ENCODE measurements around the gene BTBD17. TPM values are rescaled to one million over a fixed set of nuclear protein-coding genes. Genes with fewer than 3 reads are reported as not detected.

BTBD17 gene
- total RNA-seq, 1 donor from 2014 or later = 10.8 TPM

DNA sequence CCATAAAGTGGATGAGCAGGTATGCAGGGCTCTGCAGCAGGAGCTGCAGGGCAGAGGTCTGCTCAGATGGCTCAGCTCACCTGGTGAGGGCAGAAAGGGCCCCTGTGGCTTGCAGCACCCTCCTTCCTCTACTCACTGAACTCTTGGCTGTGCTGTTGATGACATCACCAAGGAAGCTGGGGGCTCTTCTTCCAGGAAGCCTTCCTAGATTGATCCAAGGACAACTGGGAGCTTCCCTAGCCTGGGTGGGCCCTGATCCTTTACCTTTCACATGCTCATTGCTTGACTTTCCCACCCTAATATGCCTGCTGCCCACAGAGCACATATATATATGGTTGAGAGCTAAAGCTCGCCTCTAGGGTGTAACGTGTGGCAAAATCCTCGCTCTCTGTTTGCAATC lies 33.2 kb downstream of the BTBD17 start:
- Mint-ChIP-seq H3K9me3 (no peaks in the 10 kb centered on the region), H3K4me1 (peaks cover 37% of the 10 kb centered on the region), H3K4me3 (peak overlapping the region; percentile 24), H3K27me3 (ENCODE audit: insufficient read depth, low read depth) (peaks cover 25% of the 10 kb centered on the region), H3K27ac (no peak overlapping the region), H3K36me3 (no peaks in the 10 kb centered on the region)
- H2AFZ ChIP-seq (replicated peaks) = no peak overlapping the region
- peaks cover 10% of the 10 kb centered on the region for H3F3A ChIP-seq (ENCODE audit: low read depth)
- H3K4me2 ChIP-seq = no peak overlapping the region
- DNase-seq (ENCODE audit: low spot score) = no peak
- peaks cover 42% of the 10 kb centered on the region for H3K27me3 ChIP-seq
- TF ChIP-seq EZH2phosphoT487 (IDR thresholded peaks at IDR 0.05) (no peak), EZH2 (IDR thresholded peaks at IDR 0.05) (no peak)
- TF ChIP-seq, protein P1, sequence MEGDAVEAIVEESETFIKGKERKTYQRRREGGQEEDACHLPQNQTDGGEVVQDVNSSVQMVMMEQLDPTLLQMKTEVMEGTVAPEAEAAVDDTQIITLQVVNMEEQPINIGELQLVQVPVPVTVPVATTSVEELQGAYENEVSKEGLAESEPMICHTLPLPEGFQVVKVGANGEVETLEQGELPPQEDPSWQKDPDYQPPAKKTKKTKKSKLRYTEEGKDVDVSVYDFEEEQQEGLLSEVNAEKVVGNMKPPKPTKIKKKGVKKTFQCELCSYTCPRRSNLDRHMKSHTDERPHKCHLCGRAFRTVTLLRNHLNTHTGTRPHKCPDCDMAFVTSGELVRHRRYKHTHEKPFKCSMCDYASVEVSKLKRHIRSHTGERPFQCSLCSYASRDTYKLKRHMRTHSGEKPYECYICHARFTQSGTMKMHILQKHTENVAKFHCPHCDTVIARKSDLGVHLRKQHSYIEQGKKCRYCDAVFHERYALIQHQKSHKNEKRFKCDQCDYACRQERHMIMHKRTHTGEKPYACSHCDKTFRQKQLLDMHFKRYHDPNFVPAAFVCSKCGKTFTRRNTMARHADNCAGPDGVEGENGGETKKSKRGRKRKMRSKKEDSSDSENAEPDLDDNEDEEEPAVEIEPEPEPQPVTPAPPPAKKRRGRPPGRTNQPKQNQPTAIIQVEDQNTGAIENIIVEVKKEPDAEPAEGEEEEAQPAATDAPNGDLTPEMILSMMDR (IDR thresholded peaks at IDR 0.05) = no peak
- no peaks in the 10 kb centered on the region for H3K9me3 ChIP-seq (ENCODE audit: low read depth)
- no peaks in the 10 kb centered on the region for H3K79me2 ChIP-seq (ENCODE audit: low read depth)
- H3K9ac ChIP-seq = no peak overlapping the region
- no peaks in the 10 kb centered on the region for H4K20me1 ChIP-seq (ENCODE audit: low read depth)
- H3K27ac ChIP-seq = no peak overlapping the region
- H3K36me3 ChIP-seq = no peaks in the 10 kb centered on the region
- H3K4me3 ChIP-seq = no peak overlapping the region
- H3K4me1 ChIP-seq = peaks cover 22% of the 10 kb centered on the region

DNA sequence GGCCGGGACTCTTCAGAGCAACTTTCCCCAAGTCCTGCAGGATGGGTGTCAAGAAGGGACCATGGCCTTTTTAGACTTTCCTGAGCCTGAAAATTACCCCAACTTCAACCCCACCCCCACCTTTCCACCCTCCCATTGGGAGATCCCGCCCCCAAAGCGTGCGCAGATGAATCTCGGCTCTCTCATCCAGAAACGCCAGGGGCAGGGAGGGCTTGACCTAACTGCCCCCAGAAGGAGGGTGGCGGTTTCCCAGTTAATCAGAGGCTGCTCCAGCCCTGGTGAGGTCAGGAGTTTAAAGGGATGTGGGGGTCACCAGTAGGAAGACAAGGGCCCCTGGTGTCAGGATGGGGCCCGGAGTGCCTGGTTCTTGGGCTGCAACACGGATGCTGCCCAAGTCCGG lies 35.2 kb downstream of the BTBD17 start:
- TF ChIP-seq EZH2phosphoT487 (IDR thresholded peaks at IDR 0.05) = no peak
- TF ChIP-seq, protein P1 (IDR thresholded peaks at IDR 0.05) = no peak
- TF ChIP-seq EZH2 (IDR thresholded peaks at IDR 0.05) = no peak
- Histone ChIP-seq H3K79me2 (ENCODE audit: low read depth) (no peaks in the 10 kb centered on the region), H3K27ac (no peak overlapping the region), H3K9me3 (ENCODE audit: low read depth) (no peaks in the 10 kb centered on the region), H3K9ac (no peak overlapping the region), H3K36me3 (no peaks in the 10 kb centered on the region), H3K4me1 (peaks cover 10% of the 10 kb centered on the region), H3F3A (ENCODE audit: low read depth) (peaks cover 10% of the 10 kb centered on the region), H4K20me1 (ENCODE audit: low read depth) (no peaks in the 10 kb centered on the region), H3K4me3 (peak overlapping the region; percentile 60), H3K4me2 (peak overlapping the region; percentile 99), H3K27me3 (peaks cover 45% of the 10 kb centered on the region), H2AFZ (replicated peaks) (peak overlapping the region; percentile 66)
- Mint-ChIP-seq H3K4me3 (peak overlapping the region; percentile 83), H3K27me3 (ENCODE audit: insufficient read depth, low read depth) (peaks cover 26% of the 10 kb centered on the region), H3K36me3 (no peaks in the 10 kb centered on the region), H3K9me3 (no peaks in the 10 kb centered on the region), H3K27ac (no peak overlapping the region), H3K4me1 (peaks cover 27% of the 10 kb centered on the region)
- DNase-seq (ENCODE audit: low spot score) = peak; percentile 40

DNA sequence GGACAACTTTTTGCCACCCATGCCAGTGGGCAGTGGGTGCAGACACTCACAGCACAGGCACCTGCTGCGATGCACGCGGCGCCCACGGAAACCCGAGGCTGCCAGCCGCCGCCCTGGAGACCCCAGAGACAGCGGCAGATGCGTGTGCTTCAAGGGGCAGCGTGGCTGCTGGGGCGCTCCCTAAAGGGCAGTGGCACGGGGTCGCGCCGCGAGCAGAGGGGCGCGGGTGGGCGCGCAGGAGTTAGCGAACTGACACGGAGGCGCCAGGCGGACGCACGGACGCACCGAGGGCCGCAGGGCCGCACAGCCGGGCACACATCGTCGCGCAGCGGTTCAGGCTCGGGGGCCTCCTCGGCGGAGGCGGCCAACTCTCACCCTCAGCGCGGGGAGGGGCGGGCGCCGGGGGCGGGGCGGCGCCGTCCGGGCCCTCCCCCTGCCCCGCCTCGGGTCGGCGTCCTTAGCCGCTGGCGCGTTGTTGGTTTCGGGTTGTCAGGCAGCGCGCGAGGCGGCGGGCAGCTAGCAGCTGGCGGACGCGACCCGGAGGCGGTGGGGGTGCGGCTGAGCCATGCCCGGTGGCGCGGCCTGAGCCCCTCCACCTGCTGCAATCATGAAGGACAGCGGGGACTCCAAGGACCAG lies 35.8 kb downstream of the BTBD17 start, which contains the start of gene KIF19:
TSS of gene KIF19 (plus strand) at position 484 of the 637 bp plus-strand sequence. CDS start at position 608, 124 bp downstream.
- Mint-ChIP-seq H3K27ac (no peak within 1 kb of the TSS), H3K36me3 (no peaks in the 10 kb centered on the region), H3K4me3 (peak within 1 kb of the TSS; percentile 83), H3K27me3 (ENCODE audit: insufficient read depth, low read depth) (peaks cover 26% of the 10 kb centered on the region), H3K9me3 (no peaks in the 10 kb centered on the region), H3K4me1 (peaks cover 24% of the 10 kb centered on the region)
- H3K4me1 ChIP-seq = peaks cover 10% of the 10 kb centered on the region
- no peaks in the 10 kb centered on the region for H3K79me2 ChIP-seq (ENCODE audit: low read depth)
- H2AFZ ChIP-seq (replicated peaks) = peak within 1 kb of the TSS; percentile 66
- peaks cover 10% of the 10 kb centered on the region for H3F3A ChIP-seq (ENCODE audit: low read depth)
- peak within 1 kb of the TSS; percentile 60 for H3K4me3 ChIP-seq
- H3K27ac ChIP-seq = no peak within 1 kb of the TSS
- peak within 1 kb of the TSS; percentile 99 for H3K4me2 ChIP-seq
- H3K27me3 ChIP-seq = peaks cover 45% of the 10 kb centered on the region
- no peaks in the 10 kb centered on the region for H3K9me3 ChIP-seq (ENCODE audit: low read depth)
- no peaks in the 10 kb centered on the region for H3K36me3 ChIP-seq
- no peaks in the 10 kb centered on the region for H4K20me1 ChIP-seq (ENCODE audit: low read depth)
- TF ChIP-seq EZH2 (IDR thresholded peaks at IDR 0.05) = peak; percentile 66
- no peak for TF ChIP-seq EZH2phosphoT487 (IDR thresholded peaks at IDR 0.05)
- no peak within 1 kb of the TSS for H3K9ac ChIP-seq
- peak; percentile 85 for DNase-seq (ENCODE audit: low spot score)

DNA sequence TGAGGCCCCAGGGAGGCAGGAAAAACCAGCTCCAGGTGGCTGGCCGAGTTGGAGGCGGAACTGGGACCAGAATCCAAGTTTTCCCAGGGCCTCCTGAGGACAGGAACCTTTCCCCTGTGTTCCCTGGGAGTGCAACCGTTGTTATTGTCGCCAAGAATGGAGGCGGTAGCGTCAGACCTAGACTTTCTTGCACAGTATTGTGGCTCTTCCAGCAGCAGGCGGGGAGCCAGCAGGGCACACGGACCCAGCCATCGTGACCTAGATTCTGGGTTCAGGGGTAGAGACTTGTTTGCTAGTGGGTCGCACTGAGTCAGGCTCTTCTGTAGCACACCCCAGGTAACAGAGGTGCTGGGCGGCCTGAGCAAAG lies 36.3 kb downstream of the BTBD17 start:
- Mint-ChIP-seq H3K4me3 (peak overlapping the region; percentile 76), H3K27ac (no peak overlapping the region), H3K27me3 (ENCODE audit: insufficient read depth, low read depth) (peaks cover 26% of the 10 kb centered on the region), H3K4me1 (peaks cover 24% of the 10 kb centered on the region), H3K36me3 (no peaks in the 10 kb centered on the region), H3K9me3 (no peaks in the 10 kb centered on the region)
- DNase-seq (ENCODE audit: low spot score) = no peak
- H3K27me3 ChIP-seq = peaks cover 45% of the 10 kb centered on the region
- H3K9ac ChIP-seq = no peak overlapping the region
- no peak overlapping the region for H2AFZ ChIP-seq (replicated peaks)
- no peaks in the 10 kb centered on the region for H3K9me3 ChIP-seq (ENCODE audit: low read depth)
- H3F3A ChIP-seq (ENCODE audit: low read depth) = peaks cover 10% of the 10 kb centered on the region
- H3K27ac ChIP-seq = no peak overlapping the region
- H3K4me1 ChIP-seq = peaks cover 10% of the 10 kb centered on the region
- H3K4me2 ChIP-seq = peak overlapping the region; percentile 99
- no peaks in the 10 kb centered on the region for H4K20me1 ChIP-seq (ENCODE audit: low read depth)
- H3K36me3 ChIP-seq = no peaks in the 10 kb centered on the region
- peak overlapping the region; percentile 60 for H3K4me3 ChIP-seq
- TF ChIP-seq EZH2 (IDR thresholded peaks at IDR 0.05) (no peak), EZH2phosphoT487 (IDR thresholded peaks at IDR 0.05) (peak; percentile 9)
- TF ChIP-seq, protein P1 (IDR thresholded peaks at IDR 0.05) = no peak
- no peaks in the 10 kb centered on the region for H3K79me2 ChIP-seq (ENCODE audit: low read depth)
